ENCODE data around the gene MAT2B. TPM values are rescaled to one million over a fixed set of nuclear protein-coding genes. Genes with fewer than 3 reads are reported as not detected.

Gene MAT2B
- polyA plus RNA-seq, 1 of the 3 experiments (the other 2 are of a cell fraction) = 30.1 TPM

- ChIA-PET CTCF (interaction anchor here (0.7 to 1.5 kb wide), 3 partner anchors 11 to 401 kb away, joined by 3 to 5 read pairs (median 5); no protein-coding TSS in a partner anchor), POLR2A (no interaction called here)
- TF ChIP-seq FOXJ3 (CRISPR knock-in tag; IDR thresholded peaks at IDR 0.05) (no peak), USF1 (IDR thresholded peaks at IDR 0.05; ENCODE audit: borderline replicate concordance, low read depth) (no peak), RCOR1 (IDR thresholded peaks at IDR 0.05; ENCODE audit: low read length) (no peak), EP300 (IDR thresholded peaks at IDR 0.05; ENCODE audit: borderline replicate concordance in 1 of 2, low read depth in 1 of 2, low read length in 1 of 2) (no peak), TEAD4 (IDR thresholded peaks at IDR 0.05; ENCODE audit: borderline replicate concordance, insufficient read depth) (no peak), ELF1 (IDR thresholded peaks at IDR 0.05) (no peak), GATA2 (CRISPR knock-in tag; IDR thresholded peaks at IDR 0.05) (no peak), TCF12 (IDR thresholded peaks at IDR 0.05) (no peak), CHD2 (IDR thresholded peaks at IDR 0.05; ENCODE audit: low read length, partially characterized antibody) (no peak), YY1 (IDR thresholded peaks at IDR 0.05; ENCODE audit: low read depth) (no peak), FOXM1 (IDR thresholded peaks at IDR 0.05; ENCODE audit: low read depth) (no peak), NRF1 (IDR thresholded peaks at IDR 0.05; ENCODE audit: low read depth, low read length) (no peak), RFX5 (IDR thresholded peaks at IDR 0.05; ENCODE audit: low read length) (no peak), JUND (IDR thresholded peaks at IDR 0.05) (no peak), MEF2A (IDR thresholded peaks at IDR 0.05; ENCODE audit: borderline replicate concordance, low read depth) (no peak), NFIC (IDR thresholded peaks at IDR 0.05; ENCODE audit: borderline replicate concordance) (no peak), SIN3A (IDR thresholded peaks at IDR 0.05; ENCODE audit: borderline replicate concordance, low read depth, low read length) (no peak)
- TF ChIP-seq, protein P1, sequence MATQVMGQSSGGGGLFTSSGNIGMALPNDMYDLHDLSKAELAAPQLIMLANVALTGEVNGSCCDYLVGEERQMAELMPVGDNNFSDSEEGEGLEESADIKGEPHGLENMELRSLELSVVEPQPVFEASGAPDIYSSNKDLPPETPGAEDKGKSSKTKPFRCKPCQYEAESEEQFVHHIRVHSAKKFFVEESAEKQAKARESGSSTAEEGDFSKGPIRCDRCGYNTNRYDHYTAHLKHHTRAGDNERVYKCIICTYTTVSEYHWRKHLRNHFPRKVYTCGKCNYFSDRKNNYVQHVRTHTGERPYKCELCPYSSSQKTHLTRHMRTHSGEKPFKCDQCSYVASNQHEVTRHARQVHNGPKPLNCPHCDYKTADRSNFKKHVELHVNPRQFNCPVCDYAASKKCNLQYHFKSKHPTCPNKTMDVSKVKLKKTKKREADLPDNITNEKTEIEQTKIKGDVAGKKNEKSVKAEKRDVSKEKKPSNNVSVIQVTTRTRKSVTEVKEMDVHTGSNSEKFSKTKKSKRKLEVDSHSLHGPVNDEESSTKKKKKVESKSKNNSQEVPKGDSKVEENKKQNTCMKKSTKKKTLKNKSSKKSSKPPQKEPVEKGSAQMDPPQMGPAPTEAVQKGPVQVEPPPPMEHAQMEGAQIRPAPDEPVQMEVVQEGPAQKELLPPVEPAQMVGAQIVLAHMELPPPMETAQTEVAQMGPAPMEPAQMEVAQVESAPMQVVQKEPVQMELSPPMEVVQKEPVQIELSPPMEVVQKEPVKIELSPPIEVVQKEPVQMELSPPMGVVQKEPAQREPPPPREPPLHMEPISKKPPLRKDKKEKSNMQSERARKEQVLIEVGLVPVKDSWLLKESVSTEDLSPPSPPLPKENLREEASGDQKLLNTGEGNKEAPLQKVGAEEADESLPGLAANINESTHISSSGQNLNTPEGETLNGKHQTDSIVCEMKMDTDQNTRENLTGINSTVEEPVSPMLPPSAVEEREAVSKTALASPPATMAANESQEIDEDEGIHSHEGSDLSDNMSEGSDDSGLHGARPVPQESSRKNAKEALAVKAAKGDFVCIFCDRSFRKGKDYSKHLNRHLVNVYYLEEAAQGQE (IDR thresholded peaks at IDR 0.05; ENCODE audit: low read depth, low read length) = no peak
- TF ChIP-seq, protein P2, sequence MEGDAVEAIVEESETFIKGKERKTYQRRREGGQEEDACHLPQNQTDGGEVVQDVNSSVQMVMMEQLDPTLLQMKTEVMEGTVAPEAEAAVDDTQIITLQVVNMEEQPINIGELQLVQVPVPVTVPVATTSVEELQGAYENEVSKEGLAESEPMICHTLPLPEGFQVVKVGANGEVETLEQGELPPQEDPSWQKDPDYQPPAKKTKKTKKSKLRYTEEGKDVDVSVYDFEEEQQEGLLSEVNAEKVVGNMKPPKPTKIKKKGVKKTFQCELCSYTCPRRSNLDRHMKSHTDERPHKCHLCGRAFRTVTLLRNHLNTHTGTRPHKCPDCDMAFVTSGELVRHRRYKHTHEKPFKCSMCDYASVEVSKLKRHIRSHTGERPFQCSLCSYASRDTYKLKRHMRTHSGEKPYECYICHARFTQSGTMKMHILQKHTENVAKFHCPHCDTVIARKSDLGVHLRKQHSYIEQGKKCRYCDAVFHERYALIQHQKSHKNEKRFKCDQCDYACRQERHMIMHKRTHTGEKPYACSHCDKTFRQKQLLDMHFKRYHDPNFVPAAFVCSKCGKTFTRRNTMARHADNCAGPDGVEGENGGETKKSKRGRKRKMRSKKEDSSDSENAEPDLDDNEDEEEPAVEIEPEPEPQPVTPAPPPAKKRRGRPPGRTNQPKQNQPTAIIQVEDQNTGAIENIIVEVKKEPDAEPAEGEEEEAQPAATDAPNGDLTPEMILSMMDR (IDR thresholded peaks at IDR 0.05) = no peak
- TF ChIP-seq, protein P3, sequence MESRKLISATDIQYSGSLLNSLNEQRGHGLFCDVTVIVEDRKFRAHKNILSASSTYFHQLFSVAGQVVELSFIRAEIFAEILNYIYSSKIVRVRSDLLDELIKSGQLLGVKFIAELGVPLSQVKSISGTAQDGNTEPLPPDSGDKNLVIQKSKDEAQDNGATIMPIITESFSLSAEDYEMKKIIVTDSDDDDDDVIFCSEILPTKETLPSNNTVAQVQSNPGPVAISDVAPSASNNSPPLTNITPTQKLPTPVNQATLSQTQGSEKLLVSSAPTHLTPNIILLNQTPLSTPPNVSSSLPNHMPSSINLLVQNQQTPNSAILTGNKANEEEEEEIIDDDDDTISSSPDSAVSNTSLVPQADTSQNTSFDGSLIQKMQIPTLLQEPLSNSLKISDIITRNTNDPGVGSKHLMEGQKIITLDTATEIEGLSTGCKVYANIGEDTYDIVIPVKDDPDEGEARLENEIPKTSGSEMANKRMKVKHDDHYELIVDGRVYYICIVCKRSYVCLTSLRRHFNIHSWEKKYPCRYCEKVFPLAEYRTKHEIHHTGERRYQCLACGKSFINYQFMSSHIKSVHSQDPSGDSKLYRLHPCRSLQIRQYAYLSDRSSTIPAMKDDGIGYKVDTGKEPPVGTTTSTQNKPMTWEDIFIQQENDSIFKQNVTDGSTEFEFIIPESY (IDR thresholded peaks at IDR 0.05; ENCODE audit: borderline replicate concordance, low read depth) = no peak
- Histone ChIP-seq H3K27me3 (ENCODE audit: insufficient read depth) (no peaks in the 10 kb centered on the region), H3K4me1 (ENCODE audit: control insufficient read depth in 1 of 2, insufficient read depth in 2 of 2, low read depth in 1 of 2, low read length in 1 of 2) (peaks cover 0 to 15% of the 10 kb centered on the region in 2 experiments; a peak in 2 of 4 replicates), H3K9me2 (no peaks in the 10 kb centered on the region), H4K20me1 (ENCODE audit: insufficient read depth) (no peaks in the 10 kb centered on the region), H3K4me2 (no peak overlapping the region), H3K27ac (ENCODE audit: low read depth in 2 of 2, low read length in 1 of 2) (no peak overlapping the region), H3K9me3 (no peaks in the 10 kb centered on the region), H2AFZ (ENCODE audit: low read depth) (no peak overlapping the region), H3K9ac (no peak overlapping the region), H3K79me2 (ENCODE audit: insufficient read depth) (no peaks in the 10 kb centered on the region), H3K4me3 (ENCODE audit: low read depth in 2 of 2, low read length in 1 of 2) (no peak overlapping the region), H3K36me3 (replicated peaks in 1 of 2; ENCODE audit: control insufficient read depth in 1 of 2, insufficient read depth in 2 of 2, low read length in 1 of 2) (no peaks in the 10 kb centered on the region), H3F3A (replicated peaks; ENCODE audit: insufficient read depth) (no peaks in the 10 kb centered on the region)
- 52% methylated on average over 3 of the region's 4 CpGs for WGBS (ENCODE audit: low lambda C conversion rate)
- no peak for DNase-seq
These were observed 38.6 kb downstream of the MAT2B start for GRCh38 chr5:163544041-163544440.

Data from SK-N-SH (cell line).